Loucy (cell line): ENCODE data around the gene TRIM37.

Experiments
- CTCF ChIP-seq: fragments of 200-600 bp; sonication (generic); conservative IDR thresholded peaks from 2 replicates; pipeline ENCODE4 v1.5.1; 2014; ENCODE audit warnings: mild to moderate bottlenecking, antibody characterized with exemption, low read length
- EZH2phosphoT487 ChIP-seq: fragments of 200-600 bp; IDR thresholded peaks from 2 replicates; pipeline ENCODE4 v1.6.1; 2018; ENCODE audit warnings: antibody characterized with exemption, mild to moderate bottlenecking, moderate library complexity, borderline replicate concordance

- TF ChIP-seq CTCF, result no peak
- no peak for TF ChIP-seq EZH2phosphoT487
Observed at GRCh38 chr17:59105852-59106462, 723 bp downstream of the TRIM37 start.
